Fibroblast of skin of left quadriceps (primary cell): ENCODE measurements around the gene HTR2A.

ENCODE experiments used
- DNase-seq, 2 experiments: peaks; one replicate each; pipeline ENCODE4 v3.0.0-alpha.2; 2013; ENCODE audit warnings: low read depth in 2 of 2

The HTR2A gene

DNA sequence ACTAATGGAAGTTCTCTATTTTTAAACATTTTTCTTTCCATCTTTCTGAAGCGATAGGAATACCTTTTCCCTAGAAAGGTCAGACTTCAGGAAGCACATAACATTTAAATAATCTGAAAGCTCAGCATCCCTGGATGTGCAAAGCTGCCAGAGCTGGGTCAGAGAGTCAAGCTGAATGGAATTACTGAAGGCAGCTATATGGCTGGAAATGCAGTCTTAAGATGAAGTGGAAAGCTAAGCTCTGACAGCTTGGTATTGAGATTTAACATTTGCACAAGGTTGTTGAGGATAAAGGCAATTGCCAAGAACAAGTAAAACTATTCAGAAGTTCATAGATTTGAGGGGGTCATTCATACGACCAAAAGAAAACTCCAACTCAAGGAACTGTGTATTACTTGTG, 28.8 kb downstream of the HTR2A start:
- DNase-seq = no peak

DNA sequence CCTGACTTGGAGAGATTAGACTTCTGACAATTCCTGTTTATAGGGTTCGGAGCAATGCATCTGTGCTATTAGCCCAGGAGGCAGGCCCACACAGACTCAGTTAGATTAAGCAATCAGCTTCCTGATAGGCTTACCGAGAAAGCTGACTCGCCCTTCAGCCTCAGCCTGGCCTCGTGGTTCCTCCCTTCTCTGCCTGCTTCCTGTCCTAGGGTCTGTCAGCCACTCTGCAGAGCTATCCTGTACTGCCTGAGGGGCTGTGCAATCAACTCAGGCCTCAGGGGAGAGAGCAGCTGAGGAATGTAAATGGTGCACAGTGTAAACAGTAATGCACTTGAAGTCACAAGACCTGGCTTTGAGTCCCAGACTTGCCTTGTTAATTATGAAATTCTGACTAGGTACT, 30.7 kb downstream of the HTR2A start:
- DNase-seq = peak; percentile 12 to 26

DNA sequence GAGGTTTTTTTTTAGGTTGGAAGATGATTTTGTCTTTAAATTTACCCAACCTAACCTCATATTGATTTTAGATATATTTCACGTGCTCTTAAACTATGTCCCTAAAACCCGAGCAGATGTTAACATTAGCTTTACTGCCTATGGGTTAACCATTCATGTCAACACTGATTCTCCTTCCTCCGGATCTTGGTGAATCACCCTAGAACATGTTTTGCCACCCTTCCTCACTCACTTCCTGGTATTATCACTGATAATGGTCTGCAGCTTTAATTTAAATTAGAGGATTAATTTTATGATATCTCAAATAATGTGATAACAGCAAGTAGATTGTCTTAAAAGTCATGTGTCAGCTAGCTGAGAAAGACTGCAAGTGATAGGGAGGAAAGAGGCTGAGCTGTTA, 31.9 kb downstream of the HTR2A start:
- no peak for DNase-seq

DNA sequence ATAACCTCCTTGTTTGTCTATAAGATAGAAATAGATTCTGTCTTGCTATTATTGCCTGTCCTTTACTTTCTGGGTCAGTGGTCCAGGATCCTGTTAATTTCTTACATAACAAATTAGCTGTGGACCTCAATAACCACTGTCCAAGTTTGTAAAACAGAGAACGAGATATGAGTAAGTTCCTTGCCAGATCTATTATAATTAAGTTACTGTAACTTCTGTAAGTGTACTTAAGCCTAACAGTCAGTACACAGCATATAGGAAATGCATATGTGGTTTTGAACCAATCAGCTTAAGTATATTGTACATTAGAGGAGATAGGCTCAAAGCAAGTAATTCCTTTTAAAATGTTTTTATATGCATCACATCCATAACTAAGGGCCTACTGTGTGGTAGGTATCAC, 34.9 kb downstream of the HTR2A start:
- DNase-seq = no peak

DNA sequence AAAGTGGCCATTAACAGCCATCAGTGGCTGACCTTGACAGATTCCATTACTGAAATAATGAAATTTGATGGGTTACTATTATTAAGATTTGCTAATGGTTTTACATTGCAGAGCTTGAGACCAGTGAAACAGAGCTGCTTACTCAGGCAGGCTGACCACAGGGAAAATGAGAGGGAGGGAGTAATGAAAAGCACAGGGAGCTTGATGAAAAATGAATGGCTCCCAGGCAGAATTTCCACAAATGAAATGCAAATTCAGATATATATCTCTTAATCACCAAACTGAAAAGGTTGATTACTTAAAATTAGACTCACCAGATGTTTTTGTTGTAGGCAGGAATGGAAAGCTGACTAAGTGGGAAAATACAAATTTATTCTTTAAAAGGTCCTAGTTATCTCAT, 36.1 kb downstream of the HTR2A start:
- DNase-seq = no peak

DNA sequence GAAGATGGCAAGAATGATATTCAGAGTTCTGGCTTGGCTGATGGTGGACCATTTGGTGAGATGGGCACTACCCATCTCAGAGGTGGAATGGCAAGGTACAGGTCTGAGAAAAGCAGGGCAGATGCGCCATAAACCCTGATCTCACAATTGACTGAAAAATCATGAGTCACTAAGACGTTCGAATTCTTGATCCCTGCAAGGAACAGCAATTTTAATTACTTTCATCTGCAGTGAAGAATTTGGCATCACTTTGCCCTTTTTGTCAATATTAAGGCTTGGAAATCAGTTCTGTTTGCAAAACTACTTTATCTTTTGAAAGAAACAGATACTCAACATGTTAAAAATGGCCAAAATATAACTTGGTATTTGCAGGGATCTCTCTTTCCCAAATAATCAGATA, 38.1 kb downstream of the HTR2A start:
- no peak for DNase-seq

DNA sequence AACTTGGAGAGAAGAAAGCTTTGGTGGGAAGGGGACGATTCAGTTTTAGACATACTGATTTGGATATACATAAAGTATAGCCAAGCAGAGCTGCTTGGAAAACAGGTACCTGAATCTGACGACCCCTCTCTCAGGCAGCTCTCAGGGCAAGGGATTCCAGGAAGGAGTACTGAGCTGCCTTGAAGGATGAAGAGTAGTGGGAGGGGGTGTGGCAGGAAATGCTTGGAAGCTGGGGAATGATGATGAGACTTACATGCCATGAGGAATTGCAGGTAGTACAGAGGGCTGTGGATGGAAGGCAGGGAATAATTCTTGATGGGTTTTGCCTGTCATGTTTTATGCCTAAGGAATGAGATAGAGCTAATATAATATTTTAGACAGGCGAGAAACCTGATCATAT, 38.7 kb downstream of the HTR2A start:
- no peak for DNase-seq

DNA sequence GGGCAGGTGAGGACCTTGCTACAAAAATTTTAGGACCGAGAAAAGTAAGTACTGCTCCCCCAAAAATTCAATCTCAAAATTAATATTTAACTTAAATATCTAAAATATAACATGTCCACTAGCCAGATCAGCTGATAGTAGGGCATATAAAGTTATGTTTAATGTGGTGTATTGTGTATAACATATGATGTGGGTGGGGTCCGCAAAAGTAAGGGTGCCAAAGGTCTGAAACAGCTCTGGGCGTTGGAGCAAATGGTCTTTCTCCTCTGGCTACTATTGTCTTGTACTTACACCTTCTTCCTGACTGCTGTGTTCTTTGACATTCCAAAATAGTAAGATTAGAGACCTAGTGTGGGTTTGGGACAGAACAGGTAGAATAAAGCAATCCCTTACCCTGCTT, 41.2 kb downstream of the HTR2A start:
- DNase-seq = no peak

DNA sequence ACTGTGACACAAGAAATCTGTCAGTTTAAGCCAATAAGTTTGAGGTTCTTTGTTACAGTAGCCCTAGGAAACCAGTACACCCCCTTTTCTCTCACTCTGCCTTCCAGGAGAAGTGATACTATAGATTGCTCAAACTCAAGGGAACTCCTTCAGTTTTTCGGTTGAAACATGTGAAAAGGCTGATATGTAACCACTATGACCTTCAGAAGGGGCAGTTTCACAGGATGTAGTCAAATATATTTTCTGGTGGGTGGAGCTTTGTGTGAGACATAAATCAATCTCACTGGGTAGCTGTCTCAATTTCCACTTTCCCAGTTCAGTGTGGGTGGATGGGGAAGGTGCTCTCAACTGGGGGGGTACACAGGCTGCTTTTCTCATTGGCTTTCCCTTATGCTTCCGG, 41.7 kb downstream of the HTR2A start:
- no peak for DNase-seq

DNA sequence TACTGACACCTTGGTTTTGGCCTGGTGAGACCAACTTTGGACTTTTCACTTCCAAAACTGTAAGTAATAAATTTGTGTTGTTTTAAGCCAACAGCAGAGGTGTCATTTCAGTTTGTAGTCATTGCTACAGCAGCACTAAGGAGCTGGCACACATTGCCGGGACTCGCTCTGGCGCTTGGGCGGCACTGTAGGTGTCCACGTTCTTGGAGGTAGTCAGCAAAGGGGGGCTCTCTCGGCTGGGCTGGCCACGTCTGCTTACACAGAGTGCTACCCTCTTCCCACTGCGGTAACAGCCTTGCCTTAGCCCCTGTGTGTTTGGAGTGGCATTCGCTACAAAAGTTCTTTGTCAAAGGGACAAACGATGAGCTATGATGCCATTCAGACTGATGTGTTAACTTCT, 44.7 kb downstream of the HTR2A start:
- DNase-seq = no peak

DNA sequence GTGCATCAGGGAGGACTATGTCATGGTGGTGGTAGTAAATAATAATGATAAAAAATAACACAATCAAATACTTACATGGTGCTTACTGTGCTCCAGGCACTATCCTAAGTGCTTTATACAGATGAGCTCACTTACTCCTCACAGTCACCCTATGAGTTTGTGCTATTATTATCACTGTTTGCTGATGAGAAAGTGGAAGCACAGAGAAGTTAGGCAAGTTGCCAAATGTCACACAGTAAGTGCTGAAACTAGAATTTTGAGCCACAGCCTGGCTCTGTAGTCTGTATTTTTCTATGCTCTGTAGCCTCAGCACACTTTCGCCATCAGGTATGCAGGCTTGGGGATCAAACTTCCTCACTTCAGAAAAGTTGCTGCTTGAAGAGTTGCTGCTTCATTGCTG, 46.6 kb downstream of the HTR2A start:
- DNase-seq = no peak

DNA sequence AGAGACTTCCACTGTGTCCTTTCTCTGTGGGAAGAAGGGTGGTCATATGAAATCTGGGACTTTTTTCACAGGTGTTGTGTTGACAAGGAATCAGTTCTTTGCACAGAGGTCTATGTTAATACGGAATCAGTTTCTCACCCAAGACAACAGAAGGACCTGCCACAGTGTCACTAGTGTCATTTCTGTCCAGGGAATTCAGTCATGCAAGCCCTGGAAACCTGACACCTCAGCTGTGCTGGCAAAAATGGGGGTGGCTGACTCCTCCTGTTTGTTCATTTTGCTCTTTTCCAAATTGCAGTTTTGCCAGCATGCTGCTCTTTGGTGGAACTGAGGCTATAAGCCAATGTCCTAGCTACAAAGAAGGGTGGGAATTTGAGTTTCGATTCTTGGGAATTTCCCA, 50.1 kb downstream of the HTR2A start:
- DNase-seq = no peak

DNA sequence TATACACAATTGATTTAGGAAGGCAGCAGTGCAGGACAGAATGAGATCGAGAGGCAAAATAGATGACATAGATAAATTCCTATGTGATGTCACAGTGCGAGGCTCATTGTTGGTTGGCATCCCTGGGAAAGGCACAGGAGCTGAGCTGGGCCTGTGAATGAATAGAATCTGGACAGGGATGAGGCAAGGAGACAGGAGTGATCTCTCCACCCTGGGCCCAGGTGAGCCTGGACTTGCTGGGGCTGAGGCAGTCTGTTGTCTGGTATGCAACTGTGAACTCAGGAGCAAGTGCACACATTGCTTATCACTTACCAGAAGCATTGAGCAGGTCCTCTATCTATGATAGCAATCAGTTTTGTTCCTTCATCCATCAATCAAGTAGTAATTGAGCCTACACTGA, 51.7 kb downstream of the HTR2A start:
- no peak for DNase-seq

DNA sequence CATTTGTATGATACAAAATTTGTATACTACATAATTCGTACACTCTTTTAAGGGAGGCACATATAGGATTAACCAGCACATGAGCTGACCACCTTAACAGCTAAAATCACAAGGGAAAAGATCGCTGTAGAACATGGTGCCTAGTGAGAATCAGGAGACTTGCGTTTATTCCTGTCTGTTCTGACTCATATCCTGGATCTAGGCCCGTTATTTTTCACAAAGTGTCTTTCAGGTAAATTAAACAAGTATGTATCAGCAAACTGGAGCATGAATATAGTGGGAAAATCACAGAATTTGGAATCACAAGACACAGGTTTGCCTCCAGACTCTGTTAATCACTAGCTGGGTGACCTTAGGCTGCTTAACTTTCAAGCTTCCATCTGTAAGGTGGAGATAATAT, 52.4 kb downstream of the HTR2A start:
- no peak for DNase-seq

DNA sequence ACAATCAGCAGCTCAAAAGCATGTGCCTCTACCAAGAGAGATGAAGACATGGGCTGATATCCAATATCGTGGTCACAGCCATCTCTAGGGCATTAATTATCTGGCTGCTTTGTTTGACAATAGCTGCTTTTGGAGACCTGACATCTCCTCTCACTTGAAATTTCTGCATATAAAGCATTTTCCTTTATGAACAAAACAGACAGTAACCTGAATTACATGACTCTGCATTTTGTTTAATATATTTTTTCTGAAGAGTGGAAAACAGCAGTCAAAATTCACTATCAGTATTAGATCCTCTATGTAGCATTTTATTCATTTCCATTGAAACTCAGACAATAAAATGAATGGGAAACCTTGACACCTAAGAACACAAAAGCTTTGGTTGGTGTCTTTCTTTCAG, 57.5 kb downstream of the HTR2A start:
- DNase-seq = no peak

DNA sequence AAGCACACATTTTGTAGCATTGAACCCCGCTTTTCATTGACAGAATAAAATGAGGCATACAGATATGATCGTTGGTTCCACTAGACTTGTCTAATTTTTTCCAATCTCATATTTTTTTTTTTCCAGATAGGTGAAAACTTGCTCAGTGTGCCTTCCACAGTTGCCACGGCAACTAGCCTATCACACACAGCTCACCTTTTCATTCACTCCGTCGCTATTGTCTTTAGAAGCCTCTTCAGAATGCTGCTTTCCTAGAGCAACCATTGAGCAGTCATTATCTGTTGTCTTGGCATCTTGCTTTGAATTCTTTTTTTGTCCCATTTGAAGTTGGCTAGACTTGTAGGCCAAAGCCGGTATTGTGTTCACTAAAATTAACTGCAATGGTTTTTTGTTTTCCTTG, 62.2 kb downstream of the HTR2A start:
- DNase-seq = no peak

DNA sequence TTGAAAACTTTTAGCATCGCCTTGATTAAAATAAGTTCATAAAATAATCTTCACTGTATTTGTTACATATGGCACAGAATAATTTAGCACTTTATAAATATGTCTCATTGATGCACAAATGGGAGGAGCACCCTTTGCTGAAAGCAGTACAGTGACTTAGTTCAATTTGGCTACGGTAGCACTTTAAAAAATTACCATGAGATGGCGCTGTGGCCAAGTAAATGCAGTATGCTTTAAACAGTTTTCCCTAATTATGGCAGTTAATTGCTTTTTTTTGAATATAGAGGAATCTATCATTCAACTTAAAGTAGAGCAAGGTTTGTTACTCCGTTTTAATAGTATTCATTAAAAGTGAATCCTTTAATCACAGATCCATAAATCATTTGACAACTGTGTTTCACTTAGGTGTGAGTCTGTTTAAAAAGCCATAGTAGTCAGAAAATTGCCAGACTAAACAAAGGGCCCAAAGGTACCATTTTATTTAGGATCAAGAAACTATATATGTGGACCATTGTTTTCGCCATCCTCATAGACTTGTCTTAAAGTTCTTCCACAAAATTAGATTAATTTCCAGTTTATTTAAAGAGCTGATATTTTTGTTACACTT, 65.2 kb downstream of the HTR2A start:
- DNase-seq = peak; percentile 29 to 33

DNA sequence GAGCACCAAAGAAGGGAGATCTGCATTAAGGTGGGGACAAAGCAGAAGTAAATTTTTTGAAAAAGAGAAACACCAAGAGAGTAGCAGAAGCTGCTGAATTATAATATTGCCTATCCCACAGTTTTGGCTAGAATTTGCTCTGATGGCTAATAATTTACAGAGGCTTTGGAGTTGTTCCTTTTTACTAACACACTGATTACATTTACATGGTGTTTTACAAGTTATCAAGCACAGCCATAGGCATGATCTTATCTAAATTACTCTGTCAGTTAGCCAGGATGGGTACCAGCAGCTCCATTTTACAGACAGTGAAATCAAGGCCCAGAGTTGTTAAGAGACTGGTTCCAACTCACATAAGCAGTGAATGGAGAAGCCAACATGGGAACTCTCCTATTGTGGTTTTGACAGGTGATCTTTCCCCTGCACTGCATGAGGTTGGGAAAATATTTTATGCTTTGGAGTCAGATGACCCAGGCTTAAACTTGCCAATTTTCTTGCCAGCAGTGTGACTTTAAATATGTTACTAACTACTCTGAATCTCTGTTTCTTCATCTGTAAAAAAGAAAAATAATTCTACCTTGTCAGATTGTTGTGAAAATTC, 66.3 kb downstream of the HTR2A start:
- DNase-seq = no peak

DNA sequence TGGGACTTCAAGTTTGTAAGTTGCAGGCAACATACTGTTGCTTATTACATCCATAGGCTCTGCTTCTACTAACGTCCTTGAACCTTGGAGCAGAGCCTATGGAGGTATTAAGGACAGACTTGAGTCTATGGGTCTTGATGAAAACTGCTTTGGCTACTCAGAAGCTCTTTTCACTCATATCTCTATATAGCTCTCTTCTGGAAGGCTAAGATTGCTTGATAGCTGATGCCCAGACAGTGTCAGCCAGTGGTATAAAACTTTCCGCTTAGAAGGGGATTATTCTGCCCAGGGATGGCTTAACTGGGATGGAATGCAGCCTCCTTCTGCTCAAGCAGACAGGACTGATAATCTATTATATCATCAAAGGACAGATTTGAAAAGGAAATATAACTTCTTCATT, 74.3 kb downstream of the HTR2A start:
- no peak for DNase-seq

DNA sequence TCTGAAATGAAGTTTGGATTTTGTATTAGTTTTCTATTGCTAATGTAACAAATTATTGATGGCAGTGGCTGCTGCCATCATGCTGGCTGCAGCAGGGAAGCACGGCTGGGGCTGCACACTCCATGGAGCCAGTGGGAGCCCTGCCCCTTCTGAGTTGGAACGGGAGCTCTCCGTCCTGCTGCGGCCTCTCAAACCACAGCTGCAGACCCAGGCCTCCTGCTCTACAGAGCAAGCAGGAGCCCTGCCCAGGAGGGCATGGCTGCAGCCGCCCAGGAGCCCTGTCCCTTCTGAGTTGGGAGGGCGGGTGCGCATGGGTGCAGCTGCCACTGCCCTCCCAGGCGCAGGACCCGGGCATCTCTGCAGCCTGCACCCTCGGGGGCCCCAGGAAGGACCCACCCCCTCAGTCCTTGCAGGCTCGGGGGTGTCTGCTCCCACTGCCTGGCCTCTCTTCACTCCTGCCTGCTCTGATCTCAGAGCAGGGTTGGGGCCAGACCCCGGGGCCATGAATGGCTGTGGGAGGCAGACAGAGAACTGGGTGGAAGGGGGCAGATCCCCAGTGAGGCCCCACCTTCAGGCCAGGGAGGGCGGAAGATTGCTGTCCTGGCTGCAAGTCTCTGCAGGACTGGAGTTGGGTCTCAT, 78.9 kb downstream of the HTR2A start:
- DNase-seq = no peak

DNA sequence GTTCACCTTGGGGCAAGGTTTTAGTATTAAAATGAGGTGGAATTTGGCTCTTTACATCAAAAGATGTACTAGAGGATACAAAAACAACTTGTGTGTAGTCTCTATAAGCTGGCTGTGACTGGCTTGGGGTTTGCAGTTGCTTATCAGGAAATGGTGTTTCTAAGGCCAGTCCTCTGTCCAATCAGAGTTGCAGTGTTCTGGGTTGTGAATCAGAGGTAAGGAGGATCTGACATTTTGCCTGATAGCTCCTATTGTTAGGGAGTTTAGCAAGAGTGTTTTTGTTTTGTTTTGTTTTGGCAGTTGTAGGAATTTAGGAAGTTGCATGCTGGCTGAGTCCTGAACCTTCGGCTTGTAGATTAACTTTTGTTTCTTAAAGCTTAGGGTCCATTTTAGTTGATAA, 79.8 kb downstream of the HTR2A start:
- no peak for DNase-seq

DNA sequence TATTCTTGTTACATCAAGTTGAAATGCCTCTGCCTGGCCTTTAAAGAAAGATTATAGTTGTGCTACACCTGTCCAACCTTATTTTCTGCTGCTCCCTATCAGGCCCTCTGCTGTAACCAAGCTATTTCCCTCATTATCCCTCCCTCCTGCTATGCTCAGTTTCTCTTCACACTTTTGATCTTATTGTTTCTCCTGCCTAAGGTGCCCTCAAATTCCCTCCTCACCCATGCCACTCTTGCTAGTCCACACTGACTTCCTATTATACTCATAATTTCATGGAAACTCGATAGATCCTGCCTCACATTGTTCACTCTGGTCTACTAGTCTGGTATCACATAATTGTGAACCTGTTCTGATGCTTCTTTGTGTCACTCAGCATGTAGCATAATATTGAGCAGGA, 80.5 kb downstream of the HTR2A start:
- DNase-seq = no peak

DNA sequence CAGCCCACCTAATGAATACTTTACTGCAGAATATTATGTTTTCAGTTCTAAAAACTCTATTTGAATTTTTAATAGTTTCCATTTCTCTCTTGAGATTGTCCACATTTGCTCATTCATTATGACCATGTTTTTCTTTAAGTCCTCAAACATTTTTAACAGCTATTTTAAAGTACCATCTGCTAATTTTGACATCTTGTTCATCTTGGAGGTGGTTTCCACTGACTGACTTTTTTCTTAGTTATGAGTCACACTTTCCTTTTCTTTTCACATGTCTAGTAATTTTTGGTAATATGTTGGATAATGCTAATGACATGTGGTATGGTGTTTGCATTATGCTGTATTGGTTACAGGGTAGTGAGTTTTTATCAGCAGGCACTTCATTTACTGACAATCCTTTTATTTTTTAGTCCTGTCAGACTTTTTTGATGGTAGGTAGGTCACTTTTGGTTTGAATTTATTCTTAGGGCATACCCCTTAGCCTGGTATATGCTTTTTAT, 84.5 kb downstream of the HTR2A start:
- no peak for DNase-seq

DNA sequence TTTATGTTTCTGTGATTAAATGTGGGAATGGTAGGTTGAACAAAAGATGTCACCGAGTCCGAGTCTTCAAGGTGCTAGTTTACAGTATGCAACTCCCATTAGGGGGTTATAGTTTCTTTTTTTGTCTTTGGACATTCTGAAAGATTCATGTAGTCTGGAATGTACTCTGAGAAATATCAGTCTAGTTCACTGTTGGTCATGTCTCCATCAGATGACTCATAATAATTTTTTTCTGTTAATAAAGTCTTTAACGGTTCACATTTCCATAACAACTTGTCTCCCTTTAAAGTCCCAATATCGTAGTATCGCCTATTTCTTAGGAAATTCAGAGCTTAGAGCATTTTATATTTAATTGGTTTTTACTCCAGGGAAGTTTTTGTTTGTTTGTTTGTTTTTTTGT, 86.4 kb downstream of the HTR2A start:
- DNase-seq = no peak
